Measurements from ENCODE around the gene CD80. TPM values are rescaled to one million over a fixed set of nuclear protein-coding genes. Genes with fewer than 3 reads are reported as not detected.

Gene CD80
- total RNA-seq, 4 donors from 2014 or later, result not detected

GRCh38 chr3:119527714-119528113 lies 31.7 kb downstream of the CD80 start:
- DNase-seq (ENCODE audit: low spot score in 2 of 2), result no peak
- 89% methylated on average over 5 of the region's 5 CpGs for WGBS

GRCh38 chr3:119524931-119525662 lies 34.3 kb downstream of the CD80 start:
- Histone ChIP-seq H3K9me3 (no peaks in the 10 kb centered on the region), H3K36me3 (peaks cover 42% of the 10 kb centered on the region), H3K4me3 (no peak overlapping the region), H3K4me1 (no peaks in the 10 kb centered on the region), H3K27ac (no peak overlapping the region), H3K27me3 (no peaks in the 10 kb centered on the region)
- 80% methylated on average over 4 of the region's 4 CpGs for WGBS
- TF ChIP-seq POLR2A (IDR thresholded peaks at IDR 0.05), result no peak
- no peak for DNase-seq (ENCODE audit: low spot score in 2 of 2)

More at GRCh38 chr3:119527714-119528113, 31.7 kb downstream of the CD80 start:
- Histone ChIP-seq H3K4me3 (no peak overlapping the region), H3K27me3 (no peaks in the 10 kb centered on the region), H3K9me3 (no peaks in the 10 kb centered on the region), H3K27ac (no peak overlapping the region), H3K36me3 (peaks cover 25% of the 10 kb centered on the region), H3K4me1 (no peaks in the 10 kb centered on the region)
- TF ChIP-seq POLR2A (IDR thresholded peaks at IDR 0.05), result no peak
- no peak for TF ChIP-seq EP300 (IDR thresholded peaks at IDR 0.05)
- no peak for TF ChIP-seq POLR2AphosphoS5 (IDR thresholded peaks at IDR 0.05)
- TF ChIP-seq CTCF (IDR thresholded peaks at IDR 0.05), result no peak

GRCh38 chr3:119518026-119518425 lies 41.4 kb downstream of the CD80 start:
- no peaks in the 10 kb centered on the region for H3K9me3 ChIP-seq
- H3K36me3 ChIP-seq, result peaks cover 87% of the 10 kb centered on the region
- no peak overlapping the region for H3K4me3 ChIP-seq
- WGBS, result 100% methylated on average over 1 of the region's 1 CpG
- TF ChIP-seq POLR2A (IDR thresholded peaks at IDR 0.05), result no peak
- no peak for TF ChIP-seq CTCF (IDR thresholded peaks at IDR 0.05)
- no peak for TF ChIP-seq POLR2AphosphoS5 (IDR thresholded peaks at IDR 0.05)
- H3K27ac ChIP-seq, result no peak overlapping the region
- DNase-seq (ENCODE audit: low spot score in 2 of 2), result no peak
- no peaks in the 10 kb centered on the region for H3K4me1 ChIP-seq
- no peaks in the 10 kb centered on the region for H3K27me3 ChIP-seq

- DNase-seq (ENCODE audit: low spot score in 2 of 2), result no peak
- Histone ChIP-seq H3K27ac (no peak overlapping the region), H3K36me3 (peaks cover 91% of the 10 kb centered on the region), H3K9me3 (no peaks in the 10 kb centered on the region), H3K4me1 (no peaks in the 10 kb centered on the region), H3K27me3 (no peaks in the 10 kb centered on the region), H3K4me3 (no peak overlapping the region)
- TF ChIP-seq EP300 (IDR thresholded peaks at IDR 0.05), result no peak
- TF ChIP-seq CTCF (IDR thresholded peaks at IDR 0.05), result no peak
- no peak for TF ChIP-seq POLR2A (IDR thresholded peaks at IDR 0.05)
- TF ChIP-seq POLR2AphosphoS5 (IDR thresholded peaks at IDR 0.05), result no peak
- WGBS, result 96% methylated on average over 2 of the region's 2 CpGs
Observed at GRCh38 chr3:119517112-119517511, 42.3 kb downstream of the CD80 start.

- no peak for DNase-seq (ENCODE audit: low spot score in 2 of 2)
- Histone ChIP-seq H3K27ac (no peak overlapping the region), H3K4me3 (no peak overlapping the region), H3K9me3 (no peaks in the 10 kb centered on the region), H3K27me3 (no peaks in the 10 kb centered on the region), H3K4me1 (no peaks in the 10 kb centered on the region), H3K36me3 (peaks cover 80% of the 10 kb centered on the region)
- no peak for TF ChIP-seq POLR2A (IDR thresholded peaks at IDR 0.05)
- no peak for TF ChIP-seq EP300 (IDR thresholded peaks at IDR 0.05)
- no peak for TF ChIP-seq POLR2AphosphoS5 (IDR thresholded peaks at IDR 0.05)
- TF ChIP-seq CTCF (IDR thresholded peaks at IDR 0.05), result no peak
- WGBS, result 88% methylated on average over 2 of the region's 2 CpGs
Observed at GRCh38 chr3:119514637-119515036, 44.8 kb downstream of the CD80 start.

GRCh38 chr3:119510690-119511089 lies 48.7 kb downstream of the CD80 start:
- DNase-seq (ENCODE audit: low spot score in 2 of 2), result no peak
- H3K4me1 ChIP-seq, result no peaks in the 10 kb centered on the region
- no peak overlapping the region for H3K27ac ChIP-seq
- no peaks in the 10 kb centered on the region for H3K9me3 ChIP-seq
- no peaks in the 10 kb centered on the region for H3K27me3 ChIP-seq
- no peak overlapping the region for H3K4me3 ChIP-seq
- peaks cover 71% of the 10 kb centered on the region for H3K36me3 ChIP-seq
- TF ChIP-seq POLR2AphosphoS5 (IDR thresholded peaks at IDR 0.05) (no peak), CTCF (IDR thresholded peaks at IDR 0.05) (no peak), POLR2A (IDR thresholded peaks at IDR 0.05) (no peak)
